GM18870 (cell line): ENCODE results near the gene TMBIM6.

Source experiments
- ATAC-seq: cut with Tn5 transposase; IDR thresholded peaks from one replicate; pipeline ENCODE4 v1.9.1; 2021; ENCODE audit warnings: moderate library complexity; ENCODE audit not compliant: unreplicated experiment

TMBIM6 gene

DNA sequence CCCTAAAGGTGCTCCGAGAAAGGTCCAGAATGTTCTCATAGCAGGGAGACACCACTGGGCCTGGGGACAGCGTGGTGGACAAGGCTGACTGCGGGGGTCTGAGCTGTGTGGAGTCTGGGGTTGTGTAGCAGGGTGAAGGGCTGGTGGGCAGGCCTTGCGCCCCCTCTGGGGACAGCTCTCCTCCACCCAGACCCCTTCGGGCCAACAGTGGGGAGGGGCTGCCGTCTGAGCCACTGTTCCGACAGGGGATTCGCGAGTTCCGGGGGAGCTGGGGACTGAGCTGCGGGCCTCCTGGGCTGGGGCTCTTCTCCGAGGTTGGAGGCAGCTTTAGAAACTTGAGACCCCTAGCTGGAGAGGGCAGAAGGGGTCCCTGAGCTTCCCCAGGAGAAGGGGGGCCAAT lies 54.8 kb downstream of the TMBIM6 start:
- no peak for ATAC-seq

DNA sequence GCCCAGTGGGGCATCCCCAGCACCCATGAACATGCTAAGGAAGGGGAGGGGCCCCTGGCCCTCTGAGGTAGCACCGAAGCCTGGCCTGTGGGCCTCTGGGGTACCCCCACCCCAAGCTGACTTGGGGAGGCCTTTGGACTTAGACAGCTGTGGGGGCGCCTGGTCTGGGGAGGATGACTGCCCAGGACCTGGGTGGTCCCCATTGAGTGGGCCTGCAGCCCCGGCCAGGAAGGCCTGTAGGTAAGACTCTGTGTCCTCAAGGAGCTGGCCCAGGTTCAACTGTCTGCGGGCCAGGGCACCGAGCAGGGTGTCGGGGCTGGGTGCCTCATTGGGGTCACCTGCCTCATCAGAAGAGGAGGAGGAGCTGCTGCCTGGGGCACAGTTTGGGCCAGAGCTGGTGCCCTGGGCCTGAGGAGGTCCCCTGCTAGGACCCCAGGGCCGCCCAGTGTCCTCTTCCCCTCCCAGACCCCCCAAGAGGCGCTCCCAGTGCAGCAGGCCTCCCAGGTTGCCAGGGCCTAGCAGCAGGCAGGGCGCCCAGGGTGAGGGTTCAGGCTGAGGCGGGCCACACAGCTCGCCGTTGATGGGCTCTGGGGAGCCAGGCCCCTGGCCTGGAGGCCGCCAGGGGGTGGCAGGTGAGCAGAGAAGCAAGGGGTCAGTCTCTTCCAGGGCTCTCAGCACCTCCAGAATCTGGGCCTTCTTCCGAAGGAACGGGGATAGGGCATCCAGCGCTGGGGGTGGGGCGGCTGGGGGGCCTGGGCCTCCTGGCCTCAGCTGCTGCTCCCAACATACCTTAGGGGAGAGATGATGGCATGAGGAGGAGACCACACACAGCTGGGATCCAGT lies 55.5 kb downstream of the TMBIM6 start:
- ATAC-seq: no peak

DNA sequence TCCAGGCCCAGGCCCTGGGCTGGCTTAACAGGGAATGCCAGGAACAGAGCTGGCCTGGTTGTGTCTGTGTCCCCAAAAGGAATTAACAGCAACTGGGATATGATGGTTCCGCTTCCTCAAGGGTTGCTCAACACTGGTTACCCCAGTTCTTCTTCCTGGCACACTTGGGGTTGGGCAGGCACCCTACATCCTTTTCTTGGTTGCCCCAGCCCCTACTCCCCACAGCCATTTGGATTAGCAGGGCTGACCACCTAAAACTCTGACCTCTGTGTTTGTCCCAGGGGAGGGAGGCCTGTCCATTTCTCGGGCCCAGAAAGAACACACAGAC lies 56.1 kb downstream of the TMBIM6 start:
- no peak for ATAC-seq

DNA sequence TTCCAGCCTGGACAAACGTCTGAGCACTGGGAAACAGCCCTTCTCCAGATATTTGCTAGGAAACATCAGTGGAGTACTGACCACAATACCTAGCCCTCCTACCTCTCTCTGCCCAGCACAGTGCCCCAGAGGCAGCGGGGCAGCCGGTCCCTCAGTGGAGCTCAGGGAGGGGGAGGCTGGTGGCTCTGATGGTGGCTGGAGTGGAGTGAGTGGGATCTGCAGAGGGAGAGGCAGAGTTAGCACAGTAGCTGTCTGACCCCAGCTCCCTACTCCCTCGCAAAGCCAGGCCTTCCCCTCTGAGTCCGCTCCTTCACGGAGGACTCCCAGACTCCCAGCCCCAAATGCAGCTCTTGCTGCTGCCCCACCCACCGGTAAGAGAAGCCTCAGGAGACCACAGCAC lies 56.9 kb downstream of the TMBIM6 start:
- no peak for ATAC-seq

DNA sequence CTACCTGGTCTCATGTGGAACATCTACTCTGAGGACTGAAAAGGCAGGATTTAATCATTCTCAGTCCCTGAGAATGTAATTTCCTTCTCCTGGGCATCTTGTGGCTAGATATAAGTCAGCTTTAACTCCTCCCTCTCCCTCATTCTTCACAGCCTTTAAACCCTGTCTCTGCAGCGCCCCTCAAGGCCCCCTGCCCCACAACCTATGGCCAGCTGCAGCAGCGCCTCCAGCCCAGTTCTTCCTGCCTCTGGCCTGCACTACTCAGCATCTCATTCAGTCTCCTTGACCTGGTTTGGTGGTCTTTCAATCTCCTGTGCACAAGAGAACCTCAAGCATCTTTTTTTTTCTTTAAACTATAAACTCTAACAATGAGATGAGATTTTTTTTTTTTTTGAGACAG lies 57.6 kb downstream of the TMBIM6 start:
- ATAC-seq: no peak

- ATAC-seq: no peak
Observed at GRCh38 chr12:49800421-49801140, 59.2 kb downstream of the TMBIM6 start.

DNA sequence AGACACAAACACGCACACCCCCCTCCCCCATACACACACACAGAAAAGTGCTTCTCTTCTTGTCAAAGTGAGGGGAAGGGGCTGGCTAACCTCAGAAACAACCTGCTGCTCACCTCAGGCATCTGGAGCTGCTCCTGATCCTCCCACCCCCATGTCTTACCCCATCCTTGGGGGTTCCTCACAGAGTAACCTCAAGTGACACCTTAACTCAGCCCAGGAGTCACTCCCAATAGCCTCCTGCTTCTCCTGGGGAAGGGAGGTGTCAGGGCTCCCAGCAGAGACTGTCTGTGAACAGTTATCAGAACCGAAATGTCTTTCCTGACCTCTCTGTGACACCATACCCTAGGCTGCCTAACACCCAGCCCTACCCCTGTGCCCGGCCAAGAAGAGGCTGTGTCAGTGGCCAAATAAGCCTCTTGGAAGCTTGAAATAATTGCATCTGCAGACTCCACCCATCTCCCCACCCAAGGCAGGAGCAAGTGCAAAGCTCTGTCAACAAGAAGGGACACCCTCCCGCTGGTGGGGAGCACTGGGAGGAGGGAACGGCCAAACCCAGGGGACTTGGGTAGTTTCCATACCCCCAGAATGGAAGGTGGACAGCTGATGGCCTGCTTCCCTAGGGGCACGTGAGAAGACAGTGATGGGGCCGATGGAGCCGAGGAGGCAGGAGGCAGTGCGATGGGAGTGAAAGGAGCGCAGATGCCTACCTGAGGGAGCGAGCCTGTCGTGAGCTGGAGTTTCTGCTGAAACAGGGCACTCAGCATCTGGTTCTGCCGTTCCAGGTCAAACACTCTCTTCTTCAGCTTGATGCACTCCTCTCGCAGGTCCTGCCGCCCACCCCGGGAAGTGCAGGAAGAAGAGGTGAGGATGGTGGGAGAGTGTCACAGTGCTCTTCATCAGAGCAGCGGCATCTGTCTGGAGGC lies 60.0 kb downstream of the TMBIM6 start:
- ATAC-seq: no peak

DNA sequence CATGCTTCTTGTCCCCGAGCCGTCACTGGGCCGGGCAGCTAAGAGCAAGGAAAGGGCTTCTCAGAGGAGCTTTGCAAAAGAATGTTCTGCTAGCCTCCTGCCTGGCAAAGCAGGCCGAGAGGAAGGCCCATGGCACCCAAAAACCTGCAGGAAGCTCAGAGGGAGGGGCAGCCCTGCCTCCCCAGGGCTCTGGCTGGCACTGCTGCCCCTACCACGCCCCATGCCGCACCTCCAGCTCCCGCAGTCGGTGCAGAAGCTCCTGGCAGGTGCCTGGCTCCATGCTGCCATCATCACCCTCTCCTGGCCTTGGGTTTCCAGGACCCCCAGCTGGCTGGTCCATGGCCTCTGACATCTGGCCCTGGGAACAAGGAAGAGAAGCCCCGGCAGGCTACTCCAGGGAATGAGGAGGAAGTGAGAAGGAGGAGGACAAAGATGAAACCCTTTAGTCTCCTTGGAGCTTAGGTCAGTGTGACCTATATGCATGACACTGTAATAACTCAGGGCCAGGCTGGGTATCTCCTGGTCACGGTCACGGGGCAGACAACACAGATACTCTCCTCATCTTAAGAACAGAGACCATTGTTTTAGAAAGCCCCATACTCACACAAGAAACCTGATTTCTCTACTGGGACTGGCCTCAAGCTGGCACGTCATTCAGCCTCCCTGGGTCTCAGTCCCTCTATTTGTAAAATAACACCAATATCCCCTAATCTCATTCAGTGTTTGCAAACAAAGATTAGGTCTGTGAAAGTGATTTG lies 62.5 kb downstream of the TMBIM6 start:
- ATAC-seq: no peak

DNA sequence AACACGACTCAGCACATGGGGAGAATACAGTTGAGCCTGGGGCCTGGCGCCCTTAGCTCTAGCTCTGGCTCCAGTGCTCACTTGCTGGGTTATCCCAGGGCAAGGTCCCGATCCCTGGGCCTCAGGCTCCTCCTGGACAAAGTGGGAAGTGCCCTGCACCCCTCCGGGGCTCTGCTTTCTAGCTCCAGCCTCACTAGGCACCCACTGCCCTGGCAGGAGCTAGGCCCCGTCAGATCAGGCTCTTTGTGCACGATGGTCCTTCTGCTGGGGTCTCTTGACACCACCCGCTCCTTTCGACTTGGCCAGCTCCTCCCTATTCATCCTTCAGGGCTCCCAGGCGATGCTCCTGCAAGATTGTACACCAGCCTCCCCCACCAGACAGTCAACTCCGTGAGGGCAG lies 63.5 kb downstream of the TMBIM6 start:
- no peak for ATAC-seq

DNA sequence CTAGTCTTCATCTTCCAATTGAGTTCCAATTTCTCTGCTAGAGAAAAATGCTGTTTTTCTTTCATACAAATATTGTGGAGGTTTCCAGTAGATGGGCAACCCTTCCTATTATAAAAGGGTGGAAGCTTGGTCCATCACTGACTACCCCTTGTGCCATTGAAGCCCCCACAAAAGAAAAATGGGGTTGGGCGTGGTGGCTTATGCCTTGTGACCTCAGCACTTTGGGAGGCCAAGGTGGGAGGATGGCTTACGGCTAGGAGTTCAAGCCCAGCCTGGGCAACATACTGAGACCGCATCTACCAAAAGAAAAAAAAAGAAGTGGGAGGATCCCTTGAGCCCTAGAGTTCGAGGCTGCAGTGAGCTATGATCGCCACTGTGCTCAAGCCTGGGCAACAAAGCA lies 64.1 kb downstream of the TMBIM6 start:
- no peak for ATAC-seq

DNA sequence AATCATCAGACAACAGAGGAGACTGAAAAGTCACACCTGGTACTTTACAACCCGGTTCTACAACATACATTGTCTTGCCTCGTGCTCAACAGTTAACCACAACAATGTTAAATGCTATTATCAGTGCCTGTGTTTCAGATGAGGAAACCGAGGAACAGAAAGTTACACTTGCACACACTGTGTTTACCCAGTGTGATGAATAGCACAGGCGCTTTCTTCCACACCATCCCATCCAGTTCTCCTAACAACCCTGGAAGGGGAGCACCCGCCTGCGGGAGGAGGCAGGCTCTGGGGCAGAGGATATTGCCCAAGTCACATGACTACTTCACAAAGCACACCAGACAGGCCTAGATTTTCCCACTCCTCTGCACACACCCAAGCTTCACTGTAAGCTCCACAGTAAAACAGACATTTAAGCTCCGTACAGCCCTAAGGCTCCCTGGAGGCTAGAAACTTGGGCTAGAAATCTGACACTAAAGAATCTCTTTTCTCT lies 65.0 kb downstream of the TMBIM6 start:
- ATAC-seq: no peak

DNA sequence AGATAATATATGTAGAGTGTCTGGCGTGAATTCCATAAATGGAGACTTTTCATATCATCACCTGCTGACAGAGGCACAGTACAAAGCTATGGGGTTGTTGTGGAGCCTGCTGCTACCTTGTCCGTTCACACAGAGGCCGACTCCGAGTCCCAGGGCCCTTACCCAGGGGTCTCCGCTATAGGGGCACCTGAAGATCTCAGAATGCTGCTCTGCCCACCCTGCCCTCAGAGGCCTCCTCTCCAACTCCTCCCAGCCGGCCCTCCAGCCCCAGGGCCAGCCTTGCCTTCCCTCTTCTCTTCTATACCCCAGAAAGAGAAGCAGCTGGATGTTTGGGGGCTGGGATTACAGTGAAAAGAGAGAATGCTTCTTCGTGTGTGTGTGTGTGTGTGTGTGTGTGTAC lies 65.5 kb downstream of the TMBIM6 start:
- ATAC-seq: no peak

DNA sequence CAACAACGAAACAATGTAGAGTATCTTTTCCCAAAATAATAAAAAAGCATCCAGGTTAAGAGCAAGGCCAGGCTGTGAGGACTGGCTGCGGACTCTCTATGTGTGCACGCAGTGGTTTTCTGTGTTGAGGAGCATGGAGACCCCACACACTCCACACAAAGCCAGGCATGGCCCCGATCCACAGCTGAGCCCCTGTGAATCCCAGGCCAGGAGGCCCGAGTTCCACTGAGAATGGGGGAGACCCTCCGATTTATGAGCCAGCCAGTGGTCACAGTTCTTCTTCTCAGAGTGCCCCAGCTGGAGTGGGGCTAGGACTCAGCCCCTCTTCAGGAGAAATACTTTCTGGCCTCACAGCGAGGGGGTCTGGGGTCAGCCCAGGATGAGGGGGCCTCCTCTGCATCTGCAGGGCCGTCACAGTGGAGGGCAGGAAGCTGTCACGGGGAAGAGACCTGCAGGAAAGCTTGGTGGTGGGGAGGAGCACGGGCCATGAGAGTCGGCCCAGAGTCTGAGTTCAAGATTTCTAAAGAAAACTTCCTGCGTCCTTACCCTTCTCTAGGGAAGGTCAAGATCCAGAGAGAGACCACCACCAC lies 66.7 kb downstream of the TMBIM6 start:
- no peak for ATAC-seq

GRCh38 chr12:49808686-49809380 lies 67.5 kb downstream of the TMBIM6 start:
- no peak for ATAC-seq

- no peak for ATAC-seq
Observed at GRCh38 chr12:49809381-49809905, 68.1 kb downstream of the TMBIM6 start.

GRCh38 chr12:49809906-49810389 lies 68.6 kb downstream of the TMBIM6 start:
- ATAC-seq: no peak

- ATAC-seq: no peak
Observed at GRCh38 chr12:49811136-49811535, 69.8 kb downstream of the TMBIM6 start.

- no peak for ATAC-seq
Observed at GRCh38 chr12:49811961-49812401, 70.6 kb downstream of the TMBIM6 start.

- ATAC-seq: no peak
Observed at GRCh38 chr12:49813131-49813530, 71.8 kb downstream of the TMBIM6 start.
